HG02588 (cell line): ENCODE measurements around the gene GMPPB.
"Not testable (repeated sequence)": the region's sequence is repeated elsewhere in the genome, so short reads cannot be mapped to it uniquely, and the experiment has no call there.

Experiments
- ATAC-seq: cut with Tn5 transposase; IDR thresholded peaks from one replicate; pipeline ENCODE4 v1.9.1; 2021; ENCODE audit warnings: mild to moderate bottlenecking, moderate library complexity; ENCODE audit not compliant: unreplicated experiment

GMPPB gene

DNA sequence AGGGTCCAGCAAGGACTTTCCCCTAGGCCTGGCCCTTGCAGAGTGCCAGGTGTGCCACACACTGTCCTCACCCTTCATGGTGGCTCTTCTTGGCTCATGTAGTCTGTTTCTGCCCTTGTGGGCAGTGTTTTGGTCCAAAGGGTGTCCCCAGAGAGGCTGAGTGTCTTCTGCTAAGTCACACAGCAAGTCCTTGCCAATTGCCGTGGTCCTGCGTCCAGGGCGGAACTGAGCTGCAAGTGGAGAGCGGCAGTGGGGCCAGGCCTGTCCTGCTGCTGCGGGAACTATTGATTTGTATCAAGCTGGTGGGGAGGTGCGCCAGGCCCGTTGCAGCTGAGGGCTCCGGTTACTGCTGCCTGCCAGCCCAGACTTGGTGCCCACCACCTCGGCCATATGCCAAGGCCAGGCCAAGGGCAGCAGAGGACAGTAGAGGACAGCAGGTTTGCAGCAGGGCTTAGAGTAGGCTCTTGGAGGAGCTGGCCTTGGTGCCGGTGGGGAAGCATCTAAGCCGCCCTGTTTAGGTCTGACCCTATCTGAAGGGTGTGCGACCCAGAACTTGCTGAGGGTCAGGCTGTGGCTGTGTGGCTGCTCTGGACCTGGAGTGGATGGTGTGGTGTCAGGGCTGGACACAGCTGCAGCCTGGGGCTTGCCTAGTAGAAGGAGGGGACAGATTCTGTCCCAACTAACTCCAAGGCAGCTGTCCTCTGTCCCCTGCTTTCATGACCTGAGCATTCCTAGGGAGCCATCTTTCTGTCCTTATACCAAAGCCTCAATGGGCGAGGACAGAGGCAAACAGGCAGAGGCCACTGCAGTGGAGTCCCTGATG lies 8.8 kb downstream of the GMPPB start:
- no peak for ATAC-seq

DNA sequence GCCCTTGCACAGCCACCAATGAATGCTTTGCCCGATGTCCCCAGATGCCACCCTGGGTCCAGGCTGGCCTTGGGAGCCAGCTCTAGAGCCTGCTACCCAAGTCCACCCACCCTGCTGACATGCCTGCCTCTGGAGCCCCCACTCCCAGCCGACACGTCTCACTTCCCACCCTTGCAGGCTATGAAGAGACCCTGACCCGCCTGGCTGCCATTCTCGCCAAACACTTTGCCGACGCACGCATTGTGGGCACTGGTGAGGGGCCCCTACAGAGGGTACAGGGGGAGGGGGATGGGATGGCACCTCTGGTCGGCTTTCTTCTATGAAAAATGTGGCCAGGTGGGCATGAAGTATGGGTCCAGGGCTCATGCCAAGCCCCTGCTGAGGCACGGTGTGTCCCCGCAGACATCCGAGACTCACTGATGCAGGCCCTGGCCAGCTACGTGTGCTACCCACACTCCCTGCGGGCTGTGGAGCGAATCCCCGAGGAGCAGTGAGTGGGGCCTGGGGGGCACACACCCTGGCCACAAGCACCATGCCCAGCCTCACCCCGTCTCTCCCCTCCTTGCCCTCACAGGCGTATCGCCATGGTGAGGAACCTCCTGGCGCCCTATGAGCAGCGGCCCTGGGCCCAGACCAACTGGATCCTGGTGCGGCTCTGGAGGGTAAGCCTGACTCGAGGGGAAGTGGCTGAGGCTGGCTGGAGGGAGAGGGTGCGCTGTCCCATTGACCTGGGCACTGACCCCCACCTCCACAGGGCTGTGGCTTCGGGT lies 10.2 kb downstream of the GMPPB start:
- ATAC-seq, result no peak

- no peak for ATAC-seq
Observed at GRCh38 chr3:49712631-49713317, 11.0 kb downstream of the GMPPB start.

GRCh38 chr3:49712166-49712565 lies 11.6 kb downstream of the GMPPB start:
- ATAC-seq, result no peak

GRCh38 chr3:49711489-49711888 lies 12.3 kb downstream of the GMPPB start:
- no peak for ATAC-seq

DNA sequence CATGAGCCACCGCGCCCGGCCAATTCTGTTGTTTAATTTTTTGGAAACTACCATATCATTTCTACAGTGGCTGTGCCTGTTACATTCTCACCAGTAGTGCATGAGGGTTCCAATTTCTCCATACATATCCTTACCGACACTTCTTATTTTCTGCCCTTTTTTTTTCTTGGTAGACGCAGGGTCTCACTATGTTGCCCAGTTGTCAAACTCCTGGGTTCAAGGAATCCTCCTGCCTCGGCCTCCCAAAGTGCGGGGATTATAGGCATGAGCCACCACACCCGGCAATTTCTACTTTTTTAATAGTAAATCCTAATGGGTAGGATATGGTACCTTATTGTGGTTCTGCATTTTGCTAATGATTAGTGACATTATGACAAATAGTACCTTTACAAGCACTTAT lies 13.9 kb downstream of the GMPPB start:
- no peak for ATAC-seq

GRCh38 chr3:49707113-49707480 lies 16.7 kb downstream of the GMPPB start:
- no peak for ATAC-seq

GRCh38 chr3:49706456-49707112 lies 17.2 kb downstream of the GMPPB start:
- no peak for ATAC-seq

DNA sequence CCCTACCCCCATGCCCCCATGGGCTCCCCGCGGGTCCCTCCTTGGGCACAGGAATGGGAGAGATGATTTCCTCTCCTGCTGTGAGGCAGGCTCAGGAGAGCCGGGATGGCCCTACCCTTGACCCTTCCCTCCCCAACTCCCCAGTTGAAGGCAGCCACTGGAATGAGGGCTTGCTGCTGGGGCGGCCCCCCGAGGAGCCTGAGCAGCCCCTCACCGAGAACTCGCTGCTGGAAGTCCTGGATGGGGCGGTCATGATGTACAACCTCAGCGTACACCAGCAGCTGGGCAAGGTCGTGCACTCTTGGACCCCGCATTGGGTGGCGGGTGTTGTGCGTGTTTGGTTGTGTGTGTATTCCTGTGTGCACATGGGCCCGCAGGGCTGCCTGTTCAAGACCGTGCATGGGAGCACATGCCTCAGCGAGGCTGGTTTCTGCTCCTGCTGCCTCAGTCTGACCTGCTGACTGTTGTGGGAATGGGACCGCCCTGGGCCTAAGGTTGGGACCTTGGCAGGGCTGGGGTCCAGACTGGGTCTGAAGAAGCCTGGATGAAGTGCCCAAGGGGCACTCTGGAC lies 18.3 kb downstream of the GMPPB start:
- no peak for ATAC-seq

GRCh38 chr3:49704629-49705028 lies 19.1 kb downstream of the GMPPB start:
- ATAC-seq, result no peak

- no peak for ATAC-seq
Observed at GRCh38 chr3:49703956-49704355, 19.8 kb downstream of the GMPPB start.

DNA sequence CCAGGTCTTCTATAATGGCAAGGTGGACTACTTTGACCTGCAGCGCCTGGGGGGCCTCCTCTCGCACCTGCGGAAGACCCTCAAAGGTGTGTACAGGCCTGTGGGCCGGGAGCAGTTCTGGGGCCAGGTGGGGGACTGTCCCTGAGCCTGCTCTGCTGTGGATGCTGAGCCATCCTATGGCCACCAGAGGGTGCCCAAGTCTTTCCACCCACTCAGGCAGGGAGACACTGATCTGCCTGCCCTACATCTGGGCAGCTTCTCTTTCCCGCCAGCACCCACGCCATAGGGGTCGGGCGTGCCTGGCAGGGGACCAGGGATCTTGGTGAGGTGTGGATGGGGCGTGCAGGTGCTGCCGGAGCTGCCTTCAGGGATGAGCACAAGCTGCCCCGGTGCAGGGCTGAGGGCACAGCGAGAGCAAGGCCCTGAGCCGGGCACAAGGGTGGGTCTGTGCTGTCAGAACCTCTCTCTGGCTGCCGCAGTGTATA lies 20.3 kb downstream of the GMPPB start:
- peak; percentile 68 for ATAC-seq

GRCh38 chr3:49702672-49703071 lies 21.1 kb downstream of the GMPPB start:
- ATAC-seq, result no peak

DNA sequence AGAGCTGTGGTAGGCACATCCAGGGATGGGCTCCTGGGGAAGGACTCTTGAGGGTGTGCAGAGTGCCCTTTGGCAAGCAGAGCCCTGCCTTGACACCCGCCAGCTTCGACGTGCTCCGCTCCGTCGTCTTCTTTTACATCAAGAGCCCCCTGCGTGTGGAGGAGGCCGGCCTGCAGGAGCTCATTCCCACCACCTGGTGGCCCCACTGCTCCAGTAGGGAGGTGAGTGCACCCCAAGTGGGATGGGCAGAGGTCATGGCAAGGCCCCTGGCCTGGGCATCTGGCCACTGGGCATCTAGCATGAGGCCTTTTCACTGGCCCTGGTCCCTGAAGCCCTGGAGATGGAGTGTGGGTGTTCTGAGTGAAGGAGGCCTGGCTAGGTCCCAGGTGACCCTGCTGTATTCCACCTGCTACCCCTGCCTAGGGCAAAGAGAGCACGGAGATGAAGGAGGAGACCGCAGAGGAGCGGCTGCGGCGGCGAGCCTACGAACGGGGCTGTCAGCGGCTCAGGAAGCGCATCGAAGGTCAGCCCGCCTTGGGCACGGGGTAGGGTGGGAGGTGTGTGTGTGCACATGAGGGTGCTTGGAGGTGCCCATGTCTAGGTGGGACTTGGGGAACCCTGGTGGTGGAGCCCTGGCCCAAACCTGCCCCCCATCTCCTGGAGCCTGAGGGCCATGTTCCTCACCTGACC lies 22.2 kb downstream of the GMPPB start:
- ATAC-seq, result no peak

- no peak for ATAC-seq
Observed at GRCh38 chr3:49700453-49701128, 23.2 kb downstream of the GMPPB start.

- ATAC-seq, result no peak
Observed at GRCh38 chr3:49700014-49700413, 23.7 kb downstream of the GMPPB start.

GRCh38 chr3:49699281-49699979 lies 24.3 kb downstream of the GMPPB start:
- ATAC-seq, result no peak

DNA sequence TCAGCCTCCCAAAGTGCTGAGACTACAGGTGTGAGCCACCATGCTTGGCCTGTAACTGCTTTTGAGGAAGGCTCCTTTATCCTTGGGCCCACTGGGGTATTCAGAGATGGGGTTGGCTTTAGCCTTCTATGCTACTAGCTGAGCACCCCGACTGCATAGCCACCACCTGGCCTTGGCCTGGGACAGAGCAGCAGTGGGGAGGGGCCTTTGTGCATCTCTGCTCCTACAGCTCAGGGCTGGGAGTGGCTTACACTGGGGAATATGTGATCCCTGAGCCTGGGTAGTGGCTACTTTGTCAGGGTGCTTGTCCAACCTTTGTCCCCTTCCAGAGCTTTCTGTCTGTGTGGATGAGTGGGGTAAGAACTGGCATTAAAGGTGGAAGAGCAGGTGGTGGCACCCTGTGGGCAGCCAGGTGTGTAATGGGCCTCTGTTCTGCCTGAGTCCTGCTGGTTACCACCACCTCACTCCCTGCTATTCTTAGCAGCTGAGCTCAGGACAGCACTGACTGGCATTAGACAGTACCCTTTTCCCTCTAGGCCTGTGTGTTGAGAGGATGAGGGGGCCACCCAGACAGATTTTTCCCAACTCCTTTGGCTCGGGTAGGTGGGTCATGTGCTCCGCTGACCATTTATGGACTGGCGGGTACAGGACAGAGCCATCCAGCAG lies 28.3 kb downstream of the GMPPB start:
- ATAC-seq, result not testable (repeated sequence)
